PC-3 (cell line): ENCODE measurements around the gene ITGA1. TPM values are rescaled to one million over a fixed set of nuclear protein-coding genes. Genes with fewer than 3 reads are reported as not detected.

Source experiments
- ATAC-seq: fragments of 200-7000 bp; cut with Tn5 transposase; 2 replicates; pipeline ENCODE4 v1.9.1; 2020; ENCODE audit warnings: mild to moderate bottlenecking, moderate library complexity
- BruUV-seq: library from RNA; stranded (reverse); fragments of 400-500 nt; replicated peaks from 2 replicates; lab custom pipeline; 2021; lab: Mats Ljungman, UMichigan
- CTCF ChIA-PET: fragments of 300-600 bp; sonication (Branson Sonifier 250); formaldehyde crosslinking; loops from one replicate; lab custom pipeline; 2022; ENCODE audit warnings: antibody characterized with exemption; lab: Charles Lee
- POLR2A ChIA-PET: fragments of 300-600 bp; sonication (Branson Sonifier 250); formaldehyde crosslinking; loops from one replicate; lab custom pipeline; 2022; ENCODE audit warnings: antibody characterized with exemption; ENCODE audit not compliant: unreplicated experiment; lab: Charles Lee
- DNase-seq: peaks from one replicate; pipeline ENCODE4 v3.0.0-alpha.2; 2015
- H2AFZ ChIP-seq: fragments of 300-600 bp; sonication (generic); 2 replicates; pipeline ENCODE4 v1.6.0; 2016; ENCODE audit warnings: antibody characterized with exemption, low read length
- H3F3A ChIP-seq: fragments of 300-600 bp; sonication (generic); one replicate; pipeline ENCODE4 v1.6.0; 2017; ENCODE audit warnings: antibody characterized with exemption, low read length, control low read depth, mild to moderate bottlenecking; ENCODE audit not compliant: unreplicated experiment
- H3K27ac ChIP-seq: fragments of 300-600 bp; sonication (generic); 2 replicates; pipeline ENCODE4 v1.5.1; 2016; ENCODE audit warnings: mild to moderate bottlenecking, low read length
- H3K27me3 ChIP-seq: fragments of 300-600 bp; sonication (generic); 2 replicates; pipeline ENCODE4 v1.6.1; 2016; ENCODE audit warnings: low read length, mixed read lengths
- H3K36me3 ChIP-seq: fragments of 300-600 bp; sonication (generic); 2 replicates; pipeline ENCODE4 v1.6.1; 2016; ENCODE audit warnings: low read depth, mixed run types, low read length, mixed read lengths
- H3K4me1 ChIP-seq: fragments of 300-600 bp; sonication (generic); 2 replicates; pipeline ENCODE4 v1.5.1; 2016; ENCODE audit warnings: low read length; ENCODE audit not compliant: insufficient read depth
- H3K4me2 ChIP-seq: fragments of 300-600 bp; sonication (generic); 2 replicates; pipeline ENCODE4 v1.6.0; 2016; ENCODE audit warnings: low read length
- H3K4me3 ChIP-seq: fragments of 300-600 bp; sonication (generic); 2 replicates; pipeline ENCODE4 v1.5.1; 2016; ENCODE audit warnings: mild to moderate bottlenecking, low read length, mixed read lengths
- H3K79me2 ChIP-seq: fragments of 300-600 bp; sonication (generic); 2 replicates; pipeline ENCODE4 v1.6.1; 2017; ENCODE audit warnings: low read length, mixed read lengths
- H3K9ac ChIP-seq: fragments of 300-600 bp; sonication (generic); 2 replicates; pipeline ENCODE4 v1.6.0; 2016; ENCODE audit warnings: mild to moderate bottlenecking, low read length
- H3K9me2 ChIP-seq: fragments of 300-600 bp; sonication (generic); replicated peaks from 2 replicates; pipeline ENCODE4 v1.6.1; 2016; ENCODE audit warnings: mixed run types, low read length, mixed read lengths
- H3K9me3 ChIP-seq: fragments of 300-600 bp; sonication (generic); 2 replicates; pipeline ENCODE4 v1.6.1; 2016; ENCODE audit warnings: low read length, mixed read lengths
- H4K20me1 ChIP-seq: fragments of 300-600 bp; sonication (generic); 2 replicates; pipeline ENCODE4 v1.6.1; 2016; ENCODE audit warnings: low read length, mixed read lengths
- EZH2 ChIP-seq: fragments of 300-600 bp; sonication (generic); IDR thresholded peaks from one replicate; pipeline ENCODE4 v1.6.1; 2017; ENCODE audit warnings: antibody characterized with exemption, mild to moderate bottlenecking, low read length; ENCODE audit not compliant: unreplicated experiment
- EZH2phosphoT487 ChIP-seq: fragments of 300-600 bp; sonication (generic); IDR thresholded peaks from 2 replicates; pipeline ENCODE4 v1.6.1; 2018; ENCODE audit warnings: mild to moderate bottlenecking, antibody characterized with exemption, low read length, borderline replicate concordance
- intact Hi-C: fragments of 100-400 bp; cut with micrococcal nuclease; formaldehyde crosslinking; loops from 2 replicates; pipeline ENCODE4 v1.9.0; 2023
- total RNA-seq: library from RNA; depleted of rRNA; stranded (reverse); fragments of >200 nt; gene quantifications from 2 replicates; pipeline ENCODE4 v1.2.3, GENCODE V29; 2014
- TF ChIP-seq, protein P1 (sequence below): fragments of 300-600 bp; sonication (generic); conservative IDR thresholded peaks from 2 replicates; pipeline ENCODE4 v1.5.1; 2017; ENCODE audit warnings: antibody characterized with exemption, low read depth, mild to moderate bottlenecking, low read length

Gene ITGA1
- total RNA-seq, 1 experiment from 2014 or later, result 4.7 TPM

DNA sequence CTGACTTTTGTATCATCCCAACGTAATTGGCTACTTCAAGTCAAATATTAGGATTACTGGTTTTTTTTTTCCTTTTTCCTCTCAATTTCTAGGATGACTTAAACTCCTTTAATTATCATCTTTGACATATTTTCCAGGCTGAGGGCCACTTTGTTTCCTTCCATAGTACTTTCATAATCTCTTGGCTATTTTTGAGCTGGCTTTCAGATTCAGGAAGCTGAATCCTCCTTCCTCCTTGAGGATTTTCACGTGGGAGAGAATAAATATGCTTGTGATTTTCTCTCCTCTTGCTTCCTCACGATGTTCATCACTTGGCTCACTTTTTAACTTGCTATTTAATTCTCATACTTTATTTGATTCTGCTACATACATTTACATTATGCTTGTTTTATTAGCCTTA lies 88.1 kb downstream of the ITGA1 start:
- no peak overlapping the region for H3K4me3 ChIP-seq
- H3K9me2 ChIP-seq, result no peaks in the 10 kb centered on the region
- ATAC-seq (no peak), DNase-seq (no peak)
- H3K27me3 ChIP-seq, result no peaks in the 10 kb centered on the region; the same call in 1 of the 2 replicates
- no TSS peak for BruUV-seq
- no peaks in the 10 kb centered on the region for H3K79me2 ChIP-seq
- no peaks in the 10 kb centered on the region for H3K4me1 ChIP-seq
- ChIA-PET POLR2A (interaction anchor here (0.6 kb wide), 1 partner anchor 194 kb away, joined by 3 read pairs; no protein-coding TSS in a partner anchor), CTCF (no interaction called here)
- no peak overlapping the region for H3K27ac ChIP-seq
- H3K9me3 ChIP-seq, result no peaks in the 10 kb centered on the region
- intact Hi-C loops, result no loop called here
- H3K9ac ChIP-seq, result no peak overlapping the region
- no peak overlapping the region for H2AFZ ChIP-seq
- H4K20me1 ChIP-seq, result no peaks in the 10 kb centered on the region
- no peak for TF ChIP-seq EZH2phosphoT487
- TF ChIP-seq EZH2, result no peak
- TF ChIP-seq, protein P1, sequence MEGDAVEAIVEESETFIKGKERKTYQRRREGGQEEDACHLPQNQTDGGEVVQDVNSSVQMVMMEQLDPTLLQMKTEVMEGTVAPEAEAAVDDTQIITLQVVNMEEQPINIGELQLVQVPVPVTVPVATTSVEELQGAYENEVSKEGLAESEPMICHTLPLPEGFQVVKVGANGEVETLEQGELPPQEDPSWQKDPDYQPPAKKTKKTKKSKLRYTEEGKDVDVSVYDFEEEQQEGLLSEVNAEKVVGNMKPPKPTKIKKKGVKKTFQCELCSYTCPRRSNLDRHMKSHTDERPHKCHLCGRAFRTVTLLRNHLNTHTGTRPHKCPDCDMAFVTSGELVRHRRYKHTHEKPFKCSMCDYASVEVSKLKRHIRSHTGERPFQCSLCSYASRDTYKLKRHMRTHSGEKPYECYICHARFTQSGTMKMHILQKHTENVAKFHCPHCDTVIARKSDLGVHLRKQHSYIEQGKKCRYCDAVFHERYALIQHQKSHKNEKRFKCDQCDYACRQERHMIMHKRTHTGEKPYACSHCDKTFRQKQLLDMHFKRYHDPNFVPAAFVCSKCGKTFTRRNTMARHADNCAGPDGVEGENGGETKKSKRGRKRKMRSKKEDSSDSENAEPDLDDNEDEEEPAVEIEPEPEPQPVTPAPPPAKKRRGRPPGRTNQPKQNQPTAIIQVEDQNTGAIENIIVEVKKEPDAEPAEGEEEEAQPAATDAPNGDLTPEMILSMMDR, result no peak
- no peak overlapping the region for H3K4me2 ChIP-seq
- no peaks in the 10 kb centered on the region for H3K36me3 ChIP-seq
- H3F3A ChIP-seq, result no peaks in the 10 kb centered on the region

GRCh38 chr5:52876456-52876855 lies 88.7 kb downstream of the ITGA1 start:
- no peak overlapping the region for H3K4me3 ChIP-seq
- no peaks in the 10 kb centered on the region for H3K79me2 ChIP-seq
- H3K4me1 ChIP-seq, result no peaks in the 10 kb centered on the region
- CTCF ChIA-PET, result no interaction called here
- no peak overlapping the region for H3K9ac ChIP-seq
- no peak overlapping the region for H3K27ac ChIP-seq
- TF ChIP-seq, protein P1, result no peak
- TF ChIP-seq EZH2, result no peak
- TF ChIP-seq EZH2phosphoT487, result no peak
- no peaks in the 10 kb centered on the region for H4K20me1 ChIP-seq
- H2AFZ ChIP-seq, result no peak overlapping the region
- H3F3A ChIP-seq, result no peaks in the 10 kb centered on the region
- intact Hi-C loops, result no loop called here
- no peaks in the 10 kb centered on the region for H3K9me2 ChIP-seq
- DNase-seq (no peak), ATAC-seq (no peak)
- no peaks in the 10 kb centered on the region for H3K36me3 ChIP-seq
- no TSS peak for BruUV-seq
- no peaks in the 10 kb centered on the region for H3K9me3 ChIP-seq
- POLR2A ChIA-PET, result no interaction called here
- no peak overlapping the region for H3K4me2 ChIP-seq
- no peaks in the 10 kb centered on the region; the same call in 1 of the 2 replicates for H3K27me3 ChIP-seq

GRCh38 chr5:52878656-52879055 lies 90.9 kb downstream of the ITGA1 start:
- H3K27ac ChIP-seq, result no peak overlapping the region
- H3K9ac ChIP-seq, result no peak overlapping the region
- H3K9me3 ChIP-seq, result no peaks in the 10 kb centered on the region
- H3K79me2 ChIP-seq, result no peaks in the 10 kb centered on the region
- H3K9me2 ChIP-seq, result no peaks in the 10 kb centered on the region
- H3K36me3 ChIP-seq, result no peaks in the 10 kb centered on the region
- H3K4me2 ChIP-seq, result no peak overlapping the region
- POLR2A ChIA-PET, result no interaction called here
- BruUV-seq, result no TSS peak
- H3F3A ChIP-seq, result no peaks in the 10 kb centered on the region
- no peak overlapping the region for H3K4me3 ChIP-seq
- no peak for ATAC-seq
- H4K20me1 ChIP-seq, result no peaks in the 10 kb centered on the region
- no peaks in the 10 kb centered on the region for H3K4me1 ChIP-seq
- CTCF ChIA-PET, result no interaction called here
- no peak overlapping the region for H2AFZ ChIP-seq
- H3K27me3 ChIP-seq, result no peaks in the 10 kb centered on the region; the same call in 1 of the 2 replicates
- no peak for TF ChIP-seq EZH2
- TF ChIP-seq, protein P1, result no peak
- TF ChIP-seq EZH2phosphoT487, result no peak
- DNase-seq, result peak; percentile 32
- intact Hi-C loops, result no loop called here
